MM.1S (cell line): Measurements from ENCODE around the gene CEP85.

ENCODE experiments used
- DNase-seq: peaks from one replicate; pipeline ENCODE4 v3.0.0-alpha.2; 2015
- H2AFZ ChIP-seq: fragments of 300-600 bp; sonication (generic); 2 replicates; pipeline ENCODE4 v1.6.0; 2016; ENCODE audit warnings: antibody characterized with exemption, low read length
- H3F3A ChIP-seq: fragments of 300-600 bp; sonication (generic); 2 replicates; pipeline ENCODE4 v1.6.1; 2016; ENCODE audit warnings: mild to moderate bottlenecking, antibody characterized with exemption, low read length, moderate library complexity, mixed read lengths; ENCODE audit not compliant: insufficient read depth
- H3K27ac ChIP-seq: fragments of 300-600 bp; sonication (generic); 2 replicates; pipeline ENCODE4 v1.5.1; 2016; ENCODE audit warnings: mild to moderate bottlenecking, low read length
- H3K27me3 ChIP-seq: fragments of 300-600 bp; sonication (generic); replicated peaks from 2 replicates; pipeline ENCODE4 v1.6.0; 2016; ENCODE audit warnings: low read length; ENCODE audit not compliant: insufficient read depth
- H3K36me3 ChIP-seq: fragments of 300-600 bp; sonication (generic); replicated peaks from 2 replicates; pipeline ENCODE4 v1.6.1; 2016; ENCODE audit warnings: mild to moderate bottlenecking, low read length, mixed read lengths; ENCODE audit not compliant: insufficient read depth
- H3K4me1 ChIP-seq: fragments of 300-600 bp; sonication (generic); 2 replicates; pipeline ENCODE4 v1.6.1; 2016; ENCODE audit warnings: low read length, mixed read lengths
- H3K4me2 ChIP-seq: fragments of 300-600 bp; sonication (generic); 2 replicates; pipeline ENCODE4 v1.6.0; 2016; ENCODE audit warnings: low read depth, low read length
- H3K4me3 ChIP-seq: fragments of 300-600 bp; sonication (generic); 2 replicates; pipeline ENCODE4 v1.5.1; 2016; ENCODE audit warnings: low read length, mixed read lengths
- H3K79me2 ChIP-seq: fragments of 300-600 bp; sonication (generic); 2 replicates; pipeline ENCODE4 v1.6.1; 2016; ENCODE audit warnings: mixed run types, low read length, mixed read lengths
- H3K9ac ChIP-seq: fragments of 300-600 bp; sonication (generic); 2 replicates; pipeline ENCODE4 v1.6.1; 2016; ENCODE audit warnings: low read length, mixed read lengths
- H3K9me2 ChIP-seq: fragments of 300-600 bp; sonication (generic); replicated peaks from 2 replicates; pipeline ENCODE4 v1.6.1; 2016; ENCODE audit warnings: mild to moderate bottlenecking, low read length, mixed read lengths; ENCODE audit not compliant: insufficient read depth
- H3K9me3 ChIP-seq: fragments of 300-600 bp; sonication (generic); replicated peaks from 2 replicates; pipeline ENCODE4 v1.6.1; 2016; ENCODE audit warnings: mild to moderate bottlenecking, low read length, mixed read lengths; ENCODE audit not compliant: insufficient read depth
- H4K20me1 ChIP-seq: fragments of 300-600 bp; sonication (generic); 2 replicates; pipeline ENCODE4 v1.6.1; 2016; ENCODE audit warnings: mild to moderate bottlenecking, low read length, moderate library complexity, mixed read lengths; ENCODE audit not compliant: insufficient read depth
- EZH2 ChIP-seq: fragments of 300-600 bp; sonication (generic); optimal IDR thresholded peaks from 2 replicates; pipeline ENCODE3; 2017; ENCODE audit warnings: low read depth, mild to moderate bottlenecking, antibody characterized with exemption, low read length, mixed read lengths
- EZH2phosphoT487 ChIP-seq: fragments of 300-600 bp; sonication (generic); IDR thresholded peaks from 2 replicates; pipeline ENCODE4 v1.6.1; 2018; ENCODE audit warnings: antibody characterized with exemption, low read length
- TF ChIP-seq, protein P1 (sequence below): fragments of 300-600 bp; sonication (generic); IDR thresholded peaks from 2 replicates; pipeline ENCODE4 v1.5.1; 2016; ENCODE audit warnings: antibody characterized with exemption, low read length, mixed read lengths

CEP85 gene

DNA sequence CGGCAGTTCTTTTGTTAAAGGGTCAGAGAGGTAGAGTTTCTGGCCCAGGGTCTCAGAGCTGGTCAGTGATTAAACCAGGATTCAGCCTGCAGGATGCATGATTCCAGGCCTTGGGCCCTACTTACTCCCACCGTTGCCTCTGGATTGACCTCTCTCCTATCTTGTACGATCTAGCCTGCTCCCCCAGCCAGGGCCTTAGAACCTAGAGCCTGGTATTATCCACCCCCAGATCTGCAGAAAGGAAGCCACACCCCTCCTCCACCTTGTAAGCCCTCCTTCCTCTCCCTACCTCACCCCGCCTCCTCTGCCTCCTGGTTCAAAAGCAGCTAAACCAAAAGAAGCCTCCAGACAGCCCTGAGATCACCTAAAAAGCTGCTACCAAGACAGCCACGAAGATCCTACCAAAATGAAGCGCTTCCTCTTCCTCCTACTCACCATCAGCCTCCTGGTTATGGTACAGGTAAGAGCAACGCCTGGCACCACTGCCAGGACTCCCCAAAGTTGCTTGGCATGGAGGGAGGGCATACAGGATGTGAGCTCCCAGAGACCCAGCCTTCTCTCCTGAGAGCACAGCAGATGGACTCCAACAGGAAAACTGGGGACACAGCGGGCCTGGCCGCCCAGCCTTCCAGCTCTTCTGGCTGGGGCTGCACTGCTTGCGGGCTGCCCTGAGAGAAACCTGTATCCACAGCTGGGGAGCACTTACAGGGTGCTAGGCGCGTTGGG is 83.8 kb downstream of the CEP85 start, which contains the start of gene CD52:
CD52 (plus strand) TSS at position 347 of the 726 bp plus-strand sequence; CDS start at position 407, 60 bp downstream.
- TF ChIP-seq, protein P1, sequence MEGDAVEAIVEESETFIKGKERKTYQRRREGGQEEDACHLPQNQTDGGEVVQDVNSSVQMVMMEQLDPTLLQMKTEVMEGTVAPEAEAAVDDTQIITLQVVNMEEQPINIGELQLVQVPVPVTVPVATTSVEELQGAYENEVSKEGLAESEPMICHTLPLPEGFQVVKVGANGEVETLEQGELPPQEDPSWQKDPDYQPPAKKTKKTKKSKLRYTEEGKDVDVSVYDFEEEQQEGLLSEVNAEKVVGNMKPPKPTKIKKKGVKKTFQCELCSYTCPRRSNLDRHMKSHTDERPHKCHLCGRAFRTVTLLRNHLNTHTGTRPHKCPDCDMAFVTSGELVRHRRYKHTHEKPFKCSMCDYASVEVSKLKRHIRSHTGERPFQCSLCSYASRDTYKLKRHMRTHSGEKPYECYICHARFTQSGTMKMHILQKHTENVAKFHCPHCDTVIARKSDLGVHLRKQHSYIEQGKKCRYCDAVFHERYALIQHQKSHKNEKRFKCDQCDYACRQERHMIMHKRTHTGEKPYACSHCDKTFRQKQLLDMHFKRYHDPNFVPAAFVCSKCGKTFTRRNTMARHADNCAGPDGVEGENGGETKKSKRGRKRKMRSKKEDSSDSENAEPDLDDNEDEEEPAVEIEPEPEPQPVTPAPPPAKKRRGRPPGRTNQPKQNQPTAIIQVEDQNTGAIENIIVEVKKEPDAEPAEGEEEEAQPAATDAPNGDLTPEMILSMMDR = no peak
- TF ChIP-seq EZH2phosphoT487 = no peak
- Histone ChIP-seq H4K20me1 (no peaks in the 10 kb centered on the region), H3F3A (no peaks in the 10 kb centered on the region), H3K9me3 (no peaks in the 10 kb centered on the region), H3K36me3 (no peaks in the 10 kb centered on the region), H3K27ac (no peak within 1 kb of the TSS), H3K27me3 (no peaks in the 10 kb centered on the region), H3K4me3 (peak within 1 kb of the TSS; percentile 12; the same call in 1 of the 2 replicates), H3K9ac (no peak within 1 kb of the TSS), H3K79me2 (no peaks in the 10 kb centered on the region), H3K4me1 (peaks cover 26% of the 10 kb centered on the region), H3K4me2 (peak within 1 kb of the TSS; percentile 37; the same call in 1 of the 2 replicates), H3K9me2 (no peaks in the 10 kb centered on the region), H2AFZ (peak within 1 kb of the TSS; percentile 16; the same call in 1 of the 2 replicates)
- DNase-seq = peak; percentile 21

DNA sequence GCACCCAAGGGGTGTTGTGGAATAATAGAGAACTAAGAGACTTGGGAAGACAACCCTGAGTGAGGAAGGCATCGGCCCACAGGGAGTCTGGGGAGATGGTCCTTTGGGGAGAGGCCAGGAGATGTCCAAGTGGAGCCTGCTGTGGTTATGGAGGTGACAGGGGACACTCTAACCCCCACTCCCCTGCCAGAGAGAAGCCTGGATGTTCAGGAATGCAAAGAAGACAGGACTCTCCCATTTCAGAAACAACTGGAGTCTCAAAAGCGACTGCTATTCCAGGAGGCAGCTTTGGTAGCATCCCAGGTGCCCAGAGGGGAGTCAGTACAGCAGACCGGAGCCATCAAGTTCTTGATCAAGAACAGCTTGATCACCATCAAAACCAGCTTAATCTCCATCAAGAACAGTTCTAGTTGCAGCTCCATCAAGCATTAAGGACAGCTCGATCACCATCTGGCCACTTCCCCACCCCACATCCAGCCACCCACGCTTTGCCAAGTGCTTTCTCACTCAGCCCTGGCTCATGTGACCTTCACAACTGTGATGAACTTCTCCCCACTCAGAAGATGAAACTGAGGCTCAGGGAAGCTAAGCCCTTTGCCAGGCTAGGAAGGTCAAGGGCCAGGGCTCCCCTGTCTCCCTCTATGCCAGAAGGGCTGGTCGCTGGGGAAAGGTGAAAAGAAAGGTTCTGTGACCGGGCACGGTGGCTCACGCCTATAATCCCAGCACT is 84.5 kb downstream of the CEP85 start:
- no peaks in the 10 kb centered on the region for H3K9me3 ChIP-seq
- TF ChIP-seq, protein P1 = no peak
- no peak for TF ChIP-seq EZH2phosphoT487
- TF ChIP-seq EZH2 = no peak
- peak overlapping the region; percentile 12; the same call in 1 of the 2 replicates for H3K4me3 ChIP-seq
- H3K27ac ChIP-seq = no peak overlapping the region
- no peaks in the 10 kb centered on the region for H3F3A ChIP-seq
- no peak for DNase-seq
- no peaks in the 10 kb centered on the region for H3K9me2 ChIP-seq
- no peak overlapping the region for H3K9ac ChIP-seq
- H3K4me2 ChIP-seq = peak overlapping the region; percentile 37; the same call in 1 of the 2 replicates
- H4K20me1 ChIP-seq = no peaks in the 10 kb centered on the region
- H3K36me3 ChIP-seq = no peaks in the 10 kb centered on the region
- H3K4me1 ChIP-seq = peaks cover 26% of the 10 kb centered on the region
- no peak overlapping the region for H2AFZ ChIP-seq
- no peaks in the 10 kb centered on the region for H3K27me3 ChIP-seq
- no peaks in the 10 kb centered on the region for H3K79me2 ChIP-seq

DNA sequence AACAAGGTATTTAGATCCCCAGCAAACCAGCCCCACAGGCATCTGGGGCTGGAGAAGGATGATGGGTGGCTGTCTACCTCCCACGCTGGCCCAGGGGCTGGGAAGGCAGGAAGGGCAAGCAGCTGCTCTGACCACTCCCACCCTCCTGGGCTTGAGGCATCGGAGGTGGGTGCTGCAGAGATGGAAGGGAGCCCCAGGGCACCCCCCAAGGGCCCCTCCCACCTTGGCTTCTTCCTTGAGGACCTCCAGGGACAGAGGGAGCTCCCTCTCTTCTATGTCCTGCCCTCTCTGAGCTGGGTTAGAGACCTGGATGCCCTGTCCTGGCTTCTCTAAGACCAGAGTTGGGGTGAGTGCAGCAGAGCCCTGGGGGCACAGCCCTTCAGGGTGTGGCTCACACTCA is 86.9 kb downstream of the CEP85 start:
- Histone ChIP-seq H3K9me3 (no peaks in the 10 kb centered on the region), H3K9me2 (no peaks in the 10 kb centered on the region), H3K36me3 (no peaks in the 10 kb centered on the region), H3K4me1 (peaks cover 18% of the 10 kb centered on the region), H3F3A (no peaks in the 10 kb centered on the region), H3K79me2 (no peaks in the 10 kb centered on the region), H3K4me2 (no peak overlapping the region), H3K4me3 (no peak overlapping the region), H2AFZ (0 out of 2 replicates have a peak overlapping the region, but pooled peaks have one; percentile 16), H3K27ac (no peak overlapping the region), H3K27me3 (no peaks in the 10 kb centered on the region), H3K9ac (no peak overlapping the region), H4K20me1 (no peaks in the 10 kb centered on the region)
- no peak for TF ChIP-seq EZH2
- TF ChIP-seq, protein P1 = no peak
- TF ChIP-seq EZH2phosphoT487 = no peak
- DNase-seq = no peak
